Measurements from ENCODE around the gene EEA1. TPM values are rescaled to one million over a fixed set of nuclear protein-coding genes. Genes with fewer than 3 reads are reported as not detected.

Gene EEA1
- total RNA-seq, 1 donor from 2014 or later = 19.6 TPM

DNA sequence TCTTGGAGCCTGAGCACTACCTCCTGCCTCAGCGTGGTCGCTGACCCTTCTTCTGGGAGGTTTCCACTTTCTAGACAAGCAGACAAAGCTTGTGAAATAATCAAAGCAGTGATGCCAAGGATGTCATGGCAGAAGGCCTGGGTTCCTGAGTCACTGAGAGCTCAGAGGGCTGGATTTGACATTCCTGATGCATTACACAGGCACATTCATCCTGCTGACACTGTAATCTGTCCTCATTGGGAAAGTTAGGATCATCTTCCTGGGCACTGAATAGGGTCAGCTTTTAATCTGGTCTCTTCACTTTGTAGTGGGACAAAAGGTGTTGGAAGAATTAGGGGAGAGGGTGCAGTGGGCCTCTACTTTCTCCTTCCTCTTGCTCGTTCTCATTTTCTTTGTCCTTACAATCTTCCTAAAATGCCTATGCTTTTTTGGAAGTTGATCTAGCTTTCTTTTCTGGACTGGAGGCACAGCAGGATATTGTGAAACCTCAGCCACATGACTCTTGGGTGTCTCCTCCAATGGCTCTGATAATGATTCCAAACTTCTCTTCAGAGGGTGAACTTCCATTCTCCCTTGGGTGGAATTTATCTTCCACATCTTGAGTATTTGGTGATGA lies 29.6 kb downstream of the EEA1 start:
- peaks cover 7% of the 10 kb centered on the region for H3K9me3 Mint-ChIP-seq (ENCODE audit: low read depth)
- no peak for TF ChIP-seq CTCF (IDR thresholded peaks at IDR 0.05; ENCODE audit: unreplicated experiment)
- no peak overlapping the region for H3K27ac Mint-ChIP-seq
- H3K27me3 Mint-ChIP-seq = no peaks in the 10 kb centered on the region
- H3K36me3 Mint-ChIP-seq (ENCODE audit: insufficient read depth) = peaks cover 10% of the 10 kb centered on the region
- H3K4me3 Mint-ChIP-seq (ENCODE audit: low read depth) = no peak overlapping the region
- no peak for DNase-seq (ENCODE audit: low spot score, unreplicated experiment)
- peaks cover 4% of the 10 kb centered on the region for H3K4me1 Mint-ChIP-seq (ENCODE audit: low read depth)

DNA sequence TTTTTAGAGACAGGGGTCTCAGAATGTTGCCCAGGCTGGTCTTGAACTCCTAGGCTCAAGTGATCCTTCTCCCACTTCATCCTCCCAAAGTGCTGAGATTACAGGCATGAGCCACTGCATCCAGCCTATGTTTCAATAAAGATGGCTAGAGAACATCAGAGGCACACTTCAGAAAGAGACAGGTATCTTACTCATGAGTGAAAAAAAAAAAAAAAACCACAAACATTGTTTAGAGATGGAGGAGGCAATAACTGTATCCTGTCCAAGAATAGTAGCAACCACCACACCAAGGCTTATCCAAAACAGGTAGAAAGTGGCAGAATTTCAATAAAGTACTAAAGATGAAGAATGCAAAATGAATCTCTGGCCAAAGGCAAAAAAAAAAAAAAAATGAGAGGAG lies 30.3 kb downstream of the EEA1 start:
- no peak for TF ChIP-seq CTCF (IDR thresholded peaks at IDR 0.05; ENCODE audit: unreplicated experiment)
- Mint-ChIP-seq H3K36me3 (ENCODE audit: insufficient read depth) (peaks cover 7% of the 10 kb centered on the region), H3K27ac (no peak overlapping the region)

DNA sequence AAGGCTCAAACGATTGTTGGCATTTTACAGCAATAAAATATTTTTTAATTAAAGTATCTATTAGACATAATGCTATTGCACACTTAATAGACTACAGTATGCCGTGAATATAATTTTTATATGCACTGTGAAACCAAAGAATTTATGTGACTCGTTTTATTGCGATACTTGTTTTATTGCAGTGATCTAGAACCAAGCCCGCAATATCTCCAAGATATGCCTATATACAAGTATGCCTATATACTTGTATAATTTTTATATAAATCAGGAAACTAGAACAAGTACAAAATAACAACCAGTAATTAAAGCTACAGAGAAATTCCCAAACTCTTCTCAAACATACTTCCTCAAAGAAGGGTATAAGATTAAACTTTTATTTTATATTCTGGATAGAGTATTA lies 31.3 kb downstream of the EEA1 start:
- Mint-ChIP-seq H3K4me3 (ENCODE audit: low read depth) (no peak overlapping the region), H3K9me3 (ENCODE audit: low read depth) (peaks cover 4% of the 10 kb centered on the region), H3K36me3 (ENCODE audit: insufficient read depth) (peaks cover 7% of the 10 kb centered on the region), H3K27me3 (no peaks in the 10 kb centered on the region), H3K27ac (no peak overlapping the region), H3K4me1 (ENCODE audit: low read depth) (peaks cover 6% of the 10 kb centered on the region)
- DNase-seq (ENCODE audit: low spot score, unreplicated experiment) = no peak
- TF ChIP-seq CTCF (IDR thresholded peaks at IDR 0.05; ENCODE audit: unreplicated experiment) = no peak

More for the DNA sequence above, 30.3 kb downstream of the EEA1 start:
- Mint-ChIP-seq H3K4me3 (ENCODE audit: low read depth) (no peak overlapping the region), H3K4me1 (ENCODE audit: low read depth) (peaks cover 6% of the 10 kb centered on the region), H3K27me3 (no peaks in the 10 kb centered on the region), H3K9me3 (ENCODE audit: low read depth) (peaks cover 4% of the 10 kb centered on the region)
- no peak for DNase-seq (ENCODE audit: low spot score, unreplicated experiment)

GRCh38 chr12:92890601-92891106 lies 38.4 kb downstream of the EEA1 start:
- Mint-ChIP-seq H3K27ac (no peak overlapping the region), H3K4me3 (ENCODE audit: low read depth) (no peak overlapping the region), H3K9me3 (ENCODE audit: low read depth) (no peaks in the 10 kb centered on the region), H3K27me3 (no peaks in the 10 kb centered on the region), H3K4me1 (ENCODE audit: low read depth) (peaks cover 6% of the 10 kb centered on the region), H3K36me3 (ENCODE audit: insufficient read depth) (peaks cover 12% of the 10 kb centered on the region)
- TF ChIP-seq CTCF (IDR thresholded peaks at IDR 0.05; ENCODE audit: unreplicated experiment) = no peak
- DNase-seq (ENCODE audit: low spot score, unreplicated experiment) = no peak

DNA sequence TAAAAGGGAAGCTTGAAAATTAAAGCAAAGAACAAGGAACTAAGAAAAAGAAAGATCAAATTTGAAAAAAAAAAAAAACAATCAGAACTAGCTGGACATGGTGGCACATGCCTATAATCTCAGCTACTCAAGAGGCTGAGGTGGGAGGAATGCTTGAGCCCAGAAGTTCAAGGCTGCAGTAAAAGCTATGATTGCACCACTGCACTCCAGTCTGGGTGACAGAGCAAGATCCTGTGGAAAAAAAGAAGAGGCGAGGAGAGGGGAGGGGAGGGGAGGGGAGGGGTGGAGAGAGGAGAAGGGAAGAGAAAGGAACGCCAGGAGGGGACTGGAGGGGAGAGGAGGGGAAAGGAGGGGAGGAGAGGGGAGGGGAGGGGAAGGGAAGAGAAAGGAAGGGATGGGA lies 43.0 kb downstream of the EEA1 start:
- no peak for DNase-seq (ENCODE audit: low spot score, unreplicated experiment)
- Mint-ChIP-seq H3K9me3 (ENCODE audit: low read depth) (no peaks in the 10 kb centered on the region), H3K4me1 (ENCODE audit: low read depth) (no peaks in the 10 kb centered on the region), H3K27ac (no peak overlapping the region), H3K4me3 (ENCODE audit: low read depth) (no peak overlapping the region), H3K27me3 (no peaks in the 10 kb centered on the region), H3K36me3 (ENCODE audit: insufficient read depth) (peaks cover 26% of the 10 kb centered on the region)
- no peak for TF ChIP-seq CTCF (IDR thresholded peaks at IDR 0.05; ENCODE audit: unreplicated experiment)
